Smooth muscle cell (in vitro differentiated cells): ENCODE results near the gene DDX49. TPM values are rescaled to one million over a fixed set of nuclear protein-coding genes. Genes with fewer than 3 reads are reported as not detected.

Experiments
- DNase-seq: peaks from one replicate; lab custom pipeline; 2025; ENCODE audit not compliant: unreplicated experiment; lab: John Stamatoyannopoulos, UW
- H2AFZ ChIP-seq: fragments of 200-600 bp; sonication (generic); 2 replicates; pipeline ENCODE4 v1.6.0; 2016; ENCODE audit warnings: antibody characterized with exemption, low read depth, mild to moderate bottlenecking
- H3F3A ChIP-seq: fragments of 200-600 bp; sonication (generic); 2 replicates; pipeline ENCODE4 v1.6.0; 2017; ENCODE audit warnings: antibody characterized with exemption, low read depth
- H3K27ac ChIP-seq: fragments of 200-600 bp; sonication (generic); 2 replicates; pipeline ENCODE4 v1.5.1; 2016; ENCODE audit warnings: low read depth, mild to moderate bottlenecking
- H3K27me3 ChIP-seq: fragments of 200-600 bp; sonication (generic); 2 replicates; pipeline ENCODE4 v1.6.1; 2016; ENCODE audit warnings: low read depth, mild to moderate bottlenecking
- H3K36me3 ChIP-seq: fragments of 200-600 bp; sonication (generic); 2 replicates; pipeline ENCODE4 v1.5.1; 2016; ENCODE audit warnings: low read depth
- H3K4me1 ChIP-seq: fragments of 200-600 bp; sonication (generic); 2 replicates; pipeline ENCODE4 v1.5.1; 2016; ENCODE audit warnings: low read depth
- H3K4me2 ChIP-seq: fragments of 200-600 bp; sonication (generic); 2 replicates; pipeline ENCODE4 v1.6.0; 2016; ENCODE audit warnings: mild to moderate bottlenecking
- H3K4me3 ChIP-seq: fragments of 200-600 bp; sonication (generic); 2 replicates; pipeline ENCODE4 v1.5.1; 2016; ENCODE audit warnings: mild to moderate bottlenecking
- H3K79me2 ChIP-seq: fragments of 200-600 bp; sonication (generic); 2 replicates; pipeline ENCODE4 v1.6.0; 2016; ENCODE audit warnings: low read depth, mild to moderate bottlenecking
- H3K9ac ChIP-seq: fragments of 200-600 bp; sonication (generic); 2 replicates; pipeline ENCODE4 v1.6.0; 2016; ENCODE audit warnings: low read depth
- H3K9me3 ChIP-seq: fragments of 200-600 bp; sonication (generic); replicated peaks from 2 replicates; pipeline ENCODE4 v1.5.1; 2016; ENCODE audit warnings: low read depth
- H4K20me1 ChIP-seq: fragments of 200-600 bp; sonication (generic); 2 replicates; pipeline ENCODE4 v1.6.0; 2016; ENCODE audit warnings: low read depth
- whole genome bisulfite sequencing: methylation state at CpG from one replicate; pipeline ENCODE4 v1.1.7; 2016; ENCODE audit warnings: low lambda C conversion rate; 5-methylcytosine and 5-hydroxymethylcytosine counted together
- polyA plus RNA-seq: library from polyadenylated mRNA; unstranded; fragments of >200 nt; fragmentation: Nextera tagmentation; extraction: Ambion mirVana; gene quantifications from 2 replicates; pipeline ENCODE4 v1.2.1, GENCODE V29; 2016
- total RNA-seq: library from RNA; depleted of rRNA; stranded (reverse); fragments of >200 nt; gene quantifications from 2 replicates; pipeline ENCODE4 v1.2.3, GENCODE V29; 2014
- TF ChIP-seq, protein P1 (sequence below): fragments of 200-600 bp; sonication (generic); IDR thresholded peaks from 2 replicates; pipeline ENCODE4 v1.5.1; 2017; ENCODE audit warnings: borderline replicate concordance, mild to moderate bottlenecking, antibody characterized with exemption; ENCODE audit not compliant: insufficient read depth, poor library complexity, severe bottlenecking

Gene DDX49
- total and polyA plus RNA-seq, 2 experiments from 2014 or later, result 36.1 to 39.6 TPM

- Histone ChIP-seq H3K4me3 (peak overlapping the region; percentile 100), H3F3A (no peaks in the 10 kb centered on the region), H3K36me3 (no peaks in the 10 kb centered on the region), H3K9me3 (no peaks in the 10 kb centered on the region), H4K20me1 (peaks cover 22% of the 10 kb centered on the region), H3K9ac (peak overlapping the region; percentile 96), H3K4me2 (peak overlapping the region; percentile 100), H3K4me1 (peaks cover 7% of the 10 kb centered on the region), H3K27me3 (no peaks in the 10 kb centered on the region), H3K27ac (peak overlapping the region; percentile 84), H2AFZ (peak overlapping the region; percentile 71), H3K79me2 (peaks cover 57% of the 10 kb centered on the region)
- DNase-seq, result no peak
- WGBS, result 5% methylated on average over 15 of the region's 15 CpGs
- TF ChIP-seq, protein P1, sequence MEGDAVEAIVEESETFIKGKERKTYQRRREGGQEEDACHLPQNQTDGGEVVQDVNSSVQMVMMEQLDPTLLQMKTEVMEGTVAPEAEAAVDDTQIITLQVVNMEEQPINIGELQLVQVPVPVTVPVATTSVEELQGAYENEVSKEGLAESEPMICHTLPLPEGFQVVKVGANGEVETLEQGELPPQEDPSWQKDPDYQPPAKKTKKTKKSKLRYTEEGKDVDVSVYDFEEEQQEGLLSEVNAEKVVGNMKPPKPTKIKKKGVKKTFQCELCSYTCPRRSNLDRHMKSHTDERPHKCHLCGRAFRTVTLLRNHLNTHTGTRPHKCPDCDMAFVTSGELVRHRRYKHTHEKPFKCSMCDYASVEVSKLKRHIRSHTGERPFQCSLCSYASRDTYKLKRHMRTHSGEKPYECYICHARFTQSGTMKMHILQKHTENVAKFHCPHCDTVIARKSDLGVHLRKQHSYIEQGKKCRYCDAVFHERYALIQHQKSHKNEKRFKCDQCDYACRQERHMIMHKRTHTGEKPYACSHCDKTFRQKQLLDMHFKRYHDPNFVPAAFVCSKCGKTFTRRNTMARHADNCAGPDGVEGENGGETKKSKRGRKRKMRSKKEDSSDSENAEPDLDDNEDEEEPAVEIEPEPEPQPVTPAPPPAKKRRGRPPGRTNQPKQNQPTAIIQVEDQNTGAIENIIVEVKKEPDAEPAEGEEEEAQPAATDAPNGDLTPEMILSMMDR, result no peak
These were observed 342 bp downstream of the DDX49 start for GRCh38 chr19:18919900-18920214.

DNA sequence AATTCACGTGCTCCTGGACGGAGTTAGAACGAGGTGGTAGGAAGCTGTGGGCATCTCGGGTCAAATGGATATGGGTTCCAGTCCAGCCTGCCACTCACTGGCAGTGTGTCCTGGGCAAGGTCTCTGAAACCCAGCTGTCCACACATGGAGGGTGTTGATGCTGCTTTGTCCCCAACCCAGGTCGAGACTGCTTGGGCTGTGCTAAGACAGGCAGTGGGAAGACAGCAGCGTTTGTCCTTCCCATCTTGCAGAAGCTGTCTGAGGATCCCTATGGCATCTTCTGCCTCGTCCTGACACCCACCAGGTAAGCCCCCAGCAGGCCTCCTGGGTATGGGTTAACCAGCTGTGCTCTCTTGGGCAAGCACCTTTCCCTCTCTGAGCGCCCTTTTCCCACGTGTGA lies 885 bp downstream of the DDX49 start:
- H3K79me2 ChIP-seq, result peaks cover 52% of the 10 kb centered on the region
- H3K9me3 ChIP-seq, result no peaks in the 10 kb centered on the region
- H2AFZ ChIP-seq, result no peak overlapping the region
- H3K36me3 ChIP-seq, result no peaks in the 10 kb centered on the region
- H3K27ac ChIP-seq, result peak overlapping the region; percentile 84
- TF ChIP-seq, protein P1, result no peak
- no peaks in the 10 kb centered on the region for H3K27me3 ChIP-seq
- H3K4me1 ChIP-seq, result peaks cover 7% of the 10 kb centered on the region
- WGBS, result 81% methylated on average over 9 of the region's 9 CpGs
- H3K4me2 ChIP-seq, result peak overlapping the region; percentile 100
- no peaks in the 10 kb centered on the region for H3F3A ChIP-seq
- peaks cover 16% of the 10 kb centered on the region for H4K20me1 ChIP-seq
- peak overlapping the region; percentile 96 for H3K9ac ChIP-seq
- H3K4me3 ChIP-seq, result peak overlapping the region; percentile 100
- DNase-seq, result no peak

GRCh38 chr19:18921593-18921992 lies 2.1 kb downstream of the DDX49 start:
- 96% methylated on average over 17 of the region's 17 CpGs for WGBS
- peaks cover 4% of the 10 kb centered on the region for H4K20me1 ChIP-seq

More at GRCh38 chr19:18921593-18921992, 2.1 kb downstream of the DDX49 start:
- Histone ChIP-seq H3K9me3 (no peaks in the 10 kb centered on the region), H3K4me1 (peaks cover 7% of the 10 kb centered on the region), H3K27ac (no peak overlapping the region), H3K4me3 (no peak overlapping the region), H2AFZ (no peak overlapping the region), H3K9ac (no peak overlapping the region), H3K27me3 (no peaks in the 10 kb centered on the region), H3F3A (no peaks in the 10 kb centered on the region), H3K36me3 (no peaks in the 10 kb centered on the region), H3K79me2 (peaks cover 40% of the 10 kb centered on the region), H3K4me2 (no peak overlapping the region)
- no peak for DNase-seq
- TF ChIP-seq, protein P1, result no peak
